ENCODE data around the gene ZNF827.

Gene ZNF827

DNA sequence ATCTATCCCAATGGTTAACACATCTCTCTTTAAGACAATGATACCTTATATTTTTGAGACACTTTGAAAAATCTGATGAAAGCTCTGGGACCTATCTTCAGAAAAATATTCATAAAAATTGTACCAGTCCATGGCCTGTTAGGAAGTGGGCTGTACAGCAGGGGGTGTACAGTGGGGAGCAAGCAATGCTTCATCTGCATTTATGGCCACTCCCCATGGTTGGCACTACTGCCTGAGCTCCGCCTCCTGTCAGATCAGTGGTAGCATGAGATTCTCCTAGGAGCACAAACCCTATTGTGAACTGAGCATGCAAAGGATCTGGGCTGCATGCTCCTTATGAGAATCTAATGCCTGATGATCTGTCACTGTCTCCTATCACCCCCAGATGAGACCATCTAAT lies 216.1 kb downstream of the ZNF827 start:
- Histone ChIP-seq H2BK120ac (ENCODE audit: low read depth, low read length) (no peak overlapping the region), H4K8ac (ENCODE audit: low read length) (no peak overlapping the region), H2BK15ac (ENCODE audit: low read depth, poor library complexity, severe bottlenecking) (no peak overlapping the region), H3K79me1 (replicated peaks; ENCODE audit: low read length, poor library complexity, severe bottlenecking) (no peaks in the 10 kb centered on the region), H2AFZ (ENCODE audit: low read depth, low read length) (no peak overlapping the region), H3K9me3 (ENCODE audit: control insufficient read depth, low read length) (no peaks in the 10 kb centered on the region), H3K27ac (ENCODE audit: low read length, poor library complexity, severe bottlenecking) (no peak overlapping the region), H3K4me1 (ENCODE audit: control insufficient read depth, insufficient read depth, low read depth, low read length) (no peaks in the 10 kb centered on the region), H3K23ac (ENCODE audit: low read length in 2 of 2) (no peak overlapping the region), H3K18ac (ENCODE audit: low read depth in 1 of 2, low read length in 2 of 2) (no peak overlapping the region), H3K4me3 (ENCODE audit: insufficient read depth in 1 of 2, low read depth in 1 of 2, low read length in 2 of 2) (no peak overlapping the region), H3K9ac (ENCODE audit: low read length) (no peak overlapping the region), H2AK5ac (ENCODE audit: low read length, severe bottlenecking) (no peak overlapping the region), H3K27me3 (ENCODE audit: control insufficient read depth in 1 of 2, insufficient read depth in 1 of 2, low read length in 2 of 2) (no peaks in the 10 kb centered on the region), H2BK12ac (ENCODE audit: low read length in 2 of 2) (no peak overlapping the region), H4K91ac (ENCODE audit: low read length) (no peak overlapping the region), H3K4ac (ENCODE audit: low read depth in 1 of 2, low read length in 2 of 2) (no peak overlapping the region), H2BK5ac (ENCODE audit: low read depth, low read length, poor library complexity, severe bottlenecking) (no peak overlapping the region), H3K14ac (ENCODE audit: low read length in 2 of 2) (no peak overlapping the region), H3K36me3 (ENCODE audit: control insufficient read depth in 1 of 2, insufficient read depth in 2 of 2, low read depth in 1 of 2, low read length in 2 of 2) (no peaks in the 10 kb centered on the region), H3K4me2 (ENCODE audit: low read length, poor library complexity, severe bottlenecking) (no peak overlapping the region)
- no peak for DNase-seq
- WGBS = 88% methylated on average over 1 of the region's 1 CpG

GRCh38 chr4:145720656-145721055 lies 218.0 kb downstream of the ZNF827 start:
- no peak overlapping the region for H2BK15ac ChIP-seq (ENCODE audit: low read depth, poor library complexity, severe bottlenecking)
- H3K18ac ChIP-seq (ENCODE audit: low read depth in 1 of 2, low read length in 2 of 2) = no peak overlapping the region
- H2AFZ ChIP-seq (ENCODE audit: low read depth, low read length) = no peak overlapping the region
- DNase-seq = no peak
- no peak overlapping the region for H3K4me3 ChIP-seq (ENCODE audit: insufficient read depth in 1 of 2, low read depth in 1 of 2, low read length in 2 of 2)
- no peak overlapping the region for H2AK5ac ChIP-seq (ENCODE audit: low read length, severe bottlenecking)
- H2BK120ac ChIP-seq (ENCODE audit: low read depth, low read length) = no peak overlapping the region
- no peaks in the 10 kb centered on the region for H3K79me1 ChIP-seq (replicated peaks; ENCODE audit: low read length, poor library complexity, severe bottlenecking)
- H3K9me3 ChIP-seq (ENCODE audit: control insufficient read depth, low read length) = no peaks in the 10 kb centered on the region
- no peak overlapping the region for H3K23ac ChIP-seq (ENCODE audit: low read length in 2 of 2)
- H4K91ac ChIP-seq (ENCODE audit: low read length) = no peak overlapping the region
- no peak overlapping the region for H2BK5ac ChIP-seq (ENCODE audit: low read depth, low read length, poor library complexity, severe bottlenecking)
- peaks cover 1% of the 10 kb centered on the region for H3K4me1 ChIP-seq (ENCODE audit: control insufficient read depth, insufficient read depth, low read depth, low read length)
- H4K8ac ChIP-seq (ENCODE audit: low read length) = no peak overlapping the region
- H3K27ac ChIP-seq (ENCODE audit: low read length, poor library complexity, severe bottlenecking) = no peak overlapping the region
- no peaks in the 10 kb centered on the region for H3K36me3 ChIP-seq (ENCODE audit: control insufficient read depth in 1 of 2, insufficient read depth in 2 of 2, low read depth in 1 of 2, low read length in 2 of 2)
- no peak overlapping the region for H3K4ac ChIP-seq (ENCODE audit: low read depth in 1 of 2, low read length in 2 of 2)
- no peak overlapping the region for H3K14ac ChIP-seq (ENCODE audit: low read length in 2 of 2)
- no peaks in the 10 kb centered on the region for H3K27me3 ChIP-seq (ENCODE audit: control insufficient read depth in 1 of 2, insufficient read depth in 1 of 2, low read length in 2 of 2)
- no peak overlapping the region for H3K4me2 ChIP-seq (ENCODE audit: low read length, poor library complexity, severe bottlenecking)
- 97% methylated on average over 2 of the region's 3 CpGs for WGBS
- no peak overlapping the region for H3K9ac ChIP-seq (ENCODE audit: low read length)
- no peak overlapping the region for H2BK12ac ChIP-seq (ENCODE audit: low read length in 2 of 2)

GRCh38 chr4:145719752-145720624 lies 218.6 kb downstream of the ZNF827 start:
- peaks cover 1% of the 10 kb centered on the region for H3K4me1 ChIP-seq (ENCODE audit: control insufficient read depth, insufficient read depth, low read depth, low read length)
- no peak overlapping the region for H4K91ac ChIP-seq (ENCODE audit: low read length)
- H2AFZ ChIP-seq (ENCODE audit: low read depth, low read length) = no peak overlapping the region
- H3K9me3 ChIP-seq (ENCODE audit: control insufficient read depth, low read length) = no peaks in the 10 kb centered on the region
- no peak overlapping the region for H2BK12ac ChIP-seq (ENCODE audit: low read length in 2 of 2)
- no peak overlapping the region for H2AK5ac ChIP-seq (ENCODE audit: low read length, severe bottlenecking)
- H2BK5ac ChIP-seq (ENCODE audit: low read depth, low read length, poor library complexity, severe bottlenecking) = no peak overlapping the region
- H3K27ac ChIP-seq (ENCODE audit: low read length, poor library complexity, severe bottlenecking) = no peak overlapping the region
- no peak overlapping the region for H3K4ac ChIP-seq (ENCODE audit: low read depth in 1 of 2, low read length in 2 of 2)
- H2BK15ac ChIP-seq (ENCODE audit: low read depth, poor library complexity, severe bottlenecking) = no peak overlapping the region
- no peak overlapping the region for H4K8ac ChIP-seq (ENCODE audit: low read length)
- no peak overlapping the region for H3K4me3 ChIP-seq (ENCODE audit: insufficient read depth in 1 of 2, low read depth in 1 of 2, low read length in 2 of 2)
- no peaks in the 10 kb centered on the region for H3K79me1 ChIP-seq (replicated peaks; ENCODE audit: low read length, poor library complexity, severe bottlenecking)
- no peaks in the 10 kb centered on the region for H3K27me3 ChIP-seq (ENCODE audit: control insufficient read depth in 1 of 2, insufficient read depth in 1 of 2, low read length in 2 of 2)
- 81% methylated on average over 10 of the region's 10 CpGs for WGBS
- no peak overlapping the region for H3K14ac ChIP-seq (ENCODE audit: low read length in 2 of 2)
- H3K9ac ChIP-seq (ENCODE audit: low read length) = no peak overlapping the region
- no peak overlapping the region for H3K23ac ChIP-seq (ENCODE audit: low read length in 2 of 2)
- no peak overlapping the region for H3K4me2 ChIP-seq (ENCODE audit: low read length, poor library complexity, severe bottlenecking)
- H3K36me3 ChIP-seq (ENCODE audit: control insufficient read depth in 1 of 2, insufficient read depth in 2 of 2, low read depth in 1 of 2, low read length in 2 of 2) = no peaks in the 10 kb centered on the region
- no peak for DNase-seq
- H2BK120ac ChIP-seq (ENCODE audit: low read depth, low read length) = no peak overlapping the region
- H3K18ac ChIP-seq (ENCODE audit: low read depth in 1 of 2, low read length in 2 of 2) = no peak overlapping the region

- Histone ChIP-seq H2BK15ac (ENCODE audit: low read depth, poor library complexity, severe bottlenecking) (no peak overlapping the region), H3K23ac (ENCODE audit: low read length in 2 of 2) (no peak overlapping the region), H2AK5ac (ENCODE audit: low read length, severe bottlenecking) (no peak overlapping the region), H3K4ac (ENCODE audit: low read depth in 1 of 2, low read length in 2 of 2) (no peak overlapping the region), H3K9me3 (ENCODE audit: control insufficient read depth, low read length) (no peaks in the 10 kb centered on the region), H3K14ac (ENCODE audit: low read length in 2 of 2) (no peak overlapping the region), H3K9ac (ENCODE audit: low read length) (no peak overlapping the region), H3K27ac (ENCODE audit: low read length, poor library complexity, severe bottlenecking) (no peak overlapping the region), H4K8ac (ENCODE audit: low read length) (no peak overlapping the region), H2BK120ac (ENCODE audit: low read depth, low read length) (no peak overlapping the region), H3K27me3 (ENCODE audit: control insufficient read depth in 1 of 2, insufficient read depth in 1 of 2, low read length in 2 of 2) (no peaks in the 10 kb centered on the region), H2BK5ac (ENCODE audit: low read depth, low read length, poor library complexity, severe bottlenecking) (no peak overlapping the region), H2AFZ (ENCODE audit: low read depth, low read length) (no peak overlapping the region), H3K36me3 (ENCODE audit: control insufficient read depth in 1 of 2, insufficient read depth in 2 of 2, low read depth in 1 of 2, low read length in 2 of 2) (no peaks in the 10 kb centered on the region), H3K79me1 (replicated peaks; ENCODE audit: low read length, poor library complexity, severe bottlenecking) (no peaks in the 10 kb centered on the region), H3K4me1 (ENCODE audit: control insufficient read depth, insufficient read depth, low read depth, low read length) (peaks cover 1% of the 10 kb centered on the region), H4K91ac (ENCODE audit: low read length) (no peak overlapping the region), H3K4me2 (ENCODE audit: low read length, poor library complexity, severe bottlenecking) (no peak overlapping the region), H3K4me3 (ENCODE audit: insufficient read depth in 1 of 2, low read depth in 1 of 2, low read length in 2 of 2) (no peak overlapping the region), H3K18ac (ENCODE audit: low read depth in 1 of 2, low read length in 2 of 2) (no peak overlapping the region), H2BK12ac (ENCODE audit: low read length in 2 of 2) (no peak overlapping the region)
- DNase-seq = no peak
- WGBS = no CpG with 5 or more reads among the region's 1 CpG
These were observed 221.9 kb downstream of the ZNF827 start for GRCh38 chr4:145716661-145717200.
